CD1c-positive myeloid dendritic cell (primary cell): Measurements from ENCODE around the gene CDH4.

Experiments
- DNase-seq: peaks from one replicate; pipeline ENCODE4 v3.0.0-alpha.2; 2016; ENCODE audit errors: extremely low spot score

CDH4 gene

DNA sequence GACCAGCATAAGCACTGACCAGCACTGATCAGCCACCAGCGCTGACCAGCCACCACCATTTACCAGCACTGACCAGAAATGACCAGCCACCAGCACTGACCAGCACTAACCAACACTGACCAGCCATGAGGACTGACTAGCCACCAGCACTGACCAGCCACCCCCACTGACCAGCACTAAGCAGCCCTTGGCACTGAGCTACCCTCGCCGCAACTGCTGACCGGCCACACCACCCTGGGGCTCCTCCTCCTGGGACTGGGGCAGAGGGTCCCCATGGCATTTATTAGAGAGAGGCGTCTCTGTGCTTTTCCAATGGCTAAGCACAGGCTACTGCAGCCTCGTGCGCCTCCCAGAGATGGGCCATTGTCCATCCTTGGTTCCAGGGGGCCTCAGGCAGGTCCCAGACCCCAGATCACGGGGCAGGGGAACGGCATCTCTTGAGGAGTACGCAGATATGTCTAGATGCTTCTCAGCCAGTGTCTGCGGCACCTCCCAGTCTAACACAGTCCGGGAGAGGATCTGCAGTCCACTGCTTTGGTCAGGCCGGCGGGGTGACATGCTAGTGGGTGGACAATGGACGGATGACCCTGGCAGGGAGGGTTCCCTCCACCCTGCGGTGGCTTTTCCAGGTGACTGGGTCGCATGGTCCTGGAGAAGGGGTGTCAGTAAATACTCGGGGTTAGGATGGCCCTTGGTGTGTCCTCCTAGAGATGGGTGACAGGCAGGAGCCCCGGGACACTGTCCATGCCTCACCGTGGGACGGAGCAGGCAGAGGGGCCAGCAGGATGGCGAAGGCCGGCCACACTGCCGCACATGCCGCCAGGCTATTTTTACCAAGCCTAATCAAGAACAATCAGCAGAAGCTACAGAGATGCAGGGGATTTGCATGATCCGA lies 645.6 kb downstream of the CDH4 start:
- no peak for DNase-seq

GRCh38 chr20:61898405-61898804 lies 646.3 kb downstream of the CDH4 start:
- no peak for DNase-seq

DNA sequence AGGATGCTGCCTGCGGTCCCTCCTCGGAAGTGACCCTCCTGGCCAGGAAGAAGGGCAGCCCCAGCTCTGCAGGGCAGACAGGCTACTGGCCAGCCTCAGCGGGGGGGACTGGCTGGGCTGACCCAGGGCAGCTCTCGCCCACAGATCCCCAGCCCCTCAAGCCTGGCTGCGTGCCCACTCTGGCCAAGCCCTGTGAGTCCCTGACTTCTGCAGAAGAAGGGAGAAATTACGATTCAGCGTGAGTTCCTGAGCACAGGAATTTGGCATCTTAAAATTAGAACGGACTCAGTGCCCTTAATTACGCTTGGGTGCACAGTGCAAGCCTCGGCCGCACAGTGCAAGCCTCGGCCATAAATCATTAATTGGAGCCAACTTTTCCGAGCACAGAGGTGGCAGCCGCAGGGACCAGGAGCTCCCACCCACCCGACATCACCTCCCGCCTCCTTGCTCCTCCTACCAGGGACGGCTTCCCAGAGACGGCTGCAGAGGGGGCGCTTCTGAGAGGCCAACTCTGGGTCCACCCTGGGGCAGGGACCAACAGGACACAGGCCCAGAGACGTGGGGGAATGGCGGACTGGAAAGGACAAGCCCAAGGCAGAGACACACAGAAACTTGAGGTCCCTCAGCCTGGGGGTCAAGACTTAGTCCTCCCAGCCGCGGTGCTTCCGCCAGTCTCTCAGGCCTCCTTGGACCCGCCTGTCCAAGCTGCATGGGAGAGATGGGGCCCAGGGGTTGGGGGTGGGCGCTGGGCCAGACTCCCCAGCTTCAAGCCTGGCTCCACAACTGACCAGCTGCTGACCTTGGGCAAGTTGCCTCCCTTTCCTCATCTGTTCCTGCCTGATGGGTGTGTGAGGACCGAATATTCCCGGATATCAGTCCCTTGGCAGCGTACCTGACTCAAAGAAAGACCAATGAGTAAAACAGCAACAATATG lies 648.2 kb downstream of the CDH4 start:
- no peak for DNase-seq

- no peak for DNase-seq
Observed at GRCh38 chr20:61900945-61901293, 648.9 kb downstream of the CDH4 start.

DNA sequence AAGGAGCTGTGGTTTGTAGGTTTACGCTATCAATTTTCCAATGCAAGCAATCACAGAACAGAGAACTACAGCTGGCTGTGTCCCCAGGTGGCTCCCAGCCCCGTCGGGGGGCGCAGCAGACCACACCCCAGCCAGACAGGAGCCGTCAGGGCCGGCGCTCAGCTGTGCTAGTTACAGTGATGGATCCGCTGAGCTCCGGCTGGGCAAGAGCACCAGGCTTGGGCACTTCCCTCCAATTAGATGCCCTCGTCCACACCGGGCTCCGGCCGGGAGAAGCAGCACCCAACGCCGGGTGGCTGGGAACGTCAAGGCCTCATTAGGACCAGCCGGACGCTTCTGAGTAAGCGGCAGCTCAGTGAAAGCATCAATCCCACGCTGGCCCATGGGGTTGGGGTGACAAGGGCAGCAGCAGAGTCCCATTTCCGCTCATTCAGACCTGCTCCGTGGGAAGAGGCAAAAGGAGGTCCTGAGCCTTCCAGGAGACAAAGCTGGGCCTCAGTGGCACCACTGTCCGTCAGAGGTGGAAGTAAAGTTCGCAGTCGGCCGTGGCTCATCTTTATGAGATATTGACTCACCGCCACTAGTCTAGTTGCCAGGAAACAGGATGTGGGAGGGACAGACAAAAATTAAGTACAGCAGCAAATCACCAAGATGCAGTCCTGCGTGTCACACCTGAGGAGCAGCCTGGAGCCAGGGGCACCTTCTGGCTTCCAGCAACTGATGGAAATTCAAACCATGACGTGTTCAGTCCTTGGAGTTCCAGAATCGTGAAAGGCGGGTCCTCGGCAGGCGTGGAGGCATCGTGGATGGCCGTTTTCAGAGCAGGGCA lies 649.5 kb downstream of the CDH4 start:
- no peak for DNase-seq

DNA sequence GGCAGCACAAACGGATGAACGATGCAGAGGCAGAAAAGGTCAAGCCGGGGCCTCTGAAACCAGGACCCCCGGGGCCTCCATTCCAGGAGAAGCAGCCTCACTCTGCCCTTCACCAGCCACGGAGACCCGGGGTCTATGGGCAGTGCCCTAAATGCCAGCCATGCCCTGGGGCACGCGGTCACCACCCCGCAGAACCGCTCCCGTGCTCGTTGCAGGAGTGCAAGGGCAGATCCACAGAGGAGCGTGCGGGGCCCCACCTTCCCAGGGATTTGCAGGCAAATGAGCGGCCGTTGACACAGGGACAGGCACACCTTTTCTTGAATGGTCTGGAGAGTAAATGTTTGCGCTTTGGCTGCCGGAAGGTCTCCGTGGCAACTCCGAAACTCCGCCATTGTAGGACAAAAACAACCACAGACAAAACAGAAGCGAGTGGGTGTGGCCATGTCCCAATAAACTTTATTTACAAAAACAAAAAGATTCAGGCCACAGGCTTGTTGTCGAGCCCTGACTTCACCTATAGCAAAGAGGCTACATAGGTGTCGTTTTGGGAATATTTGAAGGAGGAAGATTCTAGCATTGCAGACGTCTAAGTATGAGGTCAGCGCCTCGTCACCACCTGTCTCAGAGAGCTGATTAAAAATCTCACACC lies 650.3 kb downstream of the CDH4 start:
- DNase-seq, result no peak

DNA sequence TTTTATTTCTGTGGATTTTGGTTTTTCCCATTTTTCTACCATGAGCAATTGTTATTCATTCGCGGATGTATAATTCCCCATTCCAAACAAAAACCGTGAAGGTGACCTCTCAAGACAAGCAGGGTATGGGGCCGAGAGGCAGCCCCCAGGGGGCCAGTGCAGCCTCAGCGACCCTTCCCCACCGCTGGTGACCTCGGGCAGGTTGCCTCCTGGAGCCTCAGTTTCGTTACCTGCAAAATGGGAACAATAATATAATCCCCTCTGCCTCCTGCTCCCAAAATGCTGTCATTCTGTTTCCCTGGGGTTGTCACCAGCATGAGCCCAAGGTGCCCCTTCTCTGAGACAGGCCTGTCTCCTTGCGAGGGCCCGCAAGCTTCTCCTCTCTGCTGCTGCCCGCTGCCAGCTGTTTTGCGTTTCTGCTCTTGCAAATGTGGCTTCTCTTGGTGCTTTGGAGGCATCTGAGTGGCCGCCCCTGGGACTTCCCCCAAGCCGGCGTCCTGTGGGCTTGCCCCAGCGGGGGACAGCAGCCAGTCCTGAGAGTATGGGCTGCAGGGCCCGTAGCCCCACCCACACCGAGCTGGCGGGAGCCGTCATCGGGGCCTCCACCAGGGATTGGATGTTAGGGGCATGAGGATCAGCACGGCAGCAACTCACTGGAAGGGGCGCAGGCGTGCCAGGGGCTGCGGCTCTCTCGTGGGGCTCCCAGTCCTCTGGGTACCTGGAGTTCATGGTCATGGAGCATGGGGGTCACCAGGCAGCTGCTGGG lies 651.7 kb downstream of the CDH4 start:
- DNase-seq, result no peak

DNA sequence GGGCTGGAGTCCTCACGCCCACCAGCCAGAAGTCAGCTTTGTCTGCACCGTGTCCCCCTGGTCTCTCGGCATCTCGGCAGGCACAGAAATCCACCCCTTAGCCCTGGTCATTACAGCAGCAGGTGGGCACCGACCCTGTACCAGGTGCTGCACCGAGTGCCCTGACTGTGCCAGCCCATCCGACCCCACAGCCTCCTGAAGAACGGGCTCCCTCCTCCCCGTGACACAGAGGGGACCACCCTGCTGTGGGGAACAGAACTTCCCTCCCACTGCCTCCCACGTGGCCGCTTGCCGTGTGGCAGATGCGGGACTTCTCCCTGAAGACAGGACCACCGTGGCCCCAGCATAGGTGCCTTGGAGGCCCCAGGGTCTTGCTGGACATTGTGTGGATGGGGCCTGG lies 652.4 kb downstream of the CDH4 start:
- DNase-seq, result no peak

DNA sequence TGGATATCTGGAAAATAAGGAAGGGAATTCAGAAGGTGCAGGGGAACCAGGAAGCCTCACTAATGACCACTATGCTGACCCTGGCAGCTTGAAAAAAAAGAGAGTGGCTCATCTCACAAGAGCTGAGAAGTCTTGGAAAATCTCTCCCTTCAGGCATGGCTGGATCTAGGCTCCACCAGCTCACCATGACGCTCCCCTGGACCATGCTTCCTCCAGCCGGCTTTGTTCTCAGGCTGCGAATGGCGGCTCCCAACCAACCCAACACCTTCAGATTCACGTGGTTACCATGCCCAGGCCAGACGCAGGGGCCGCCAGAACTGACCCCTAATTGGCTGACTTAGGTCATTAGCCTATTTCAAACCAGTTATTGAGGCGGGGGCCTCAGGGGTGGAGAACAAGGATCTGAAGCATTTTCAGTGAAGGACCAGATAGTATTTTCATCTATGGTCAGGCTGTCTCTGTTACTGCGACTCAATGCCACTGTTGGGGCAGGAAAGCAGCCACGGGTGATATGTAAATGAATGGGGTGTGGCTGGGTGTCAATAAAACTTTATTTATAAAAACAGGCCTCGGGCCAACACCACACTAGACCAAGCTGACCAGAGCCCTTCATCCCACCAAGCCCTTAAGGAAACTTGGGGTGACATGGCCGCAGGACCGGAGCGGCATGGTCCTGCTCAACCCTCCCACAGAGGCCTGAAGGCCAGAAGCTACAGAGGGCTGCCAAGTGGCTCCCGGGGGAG lies 653.9 kb downstream of the CDH4 start:
- no peak for DNase-seq

GRCh38 chr20:61907081-61907891 lies 655.2 kb downstream of the CDH4 start:
- DNase-seq, result no peak

- no peak for DNase-seq
Observed at GRCh38 chr20:61908057-61909026, 656.3 kb downstream of the CDH4 start.

GRCh38 chr20:61909028-61909427 lies 657.0 kb downstream of the CDH4 start:
- no peak for DNase-seq

DNA sequence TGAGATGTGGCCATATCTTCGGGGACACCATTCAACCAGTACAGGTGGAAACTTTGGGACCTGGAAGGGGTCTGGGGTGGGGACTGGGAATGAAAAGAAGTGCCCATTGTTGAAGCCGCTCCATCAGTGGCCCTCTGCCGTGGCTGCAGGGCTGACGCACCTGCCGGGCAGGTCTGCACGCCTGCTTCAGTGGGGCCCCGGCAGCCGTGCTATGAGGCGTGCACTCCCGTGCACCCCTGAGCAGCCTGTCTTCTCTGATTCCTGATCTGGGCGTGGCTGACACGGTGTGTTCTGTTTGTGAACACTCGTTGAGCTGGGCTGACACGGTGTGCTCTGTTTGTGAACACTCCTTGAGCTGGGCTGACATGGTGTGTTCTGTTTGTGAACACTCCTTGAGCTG lies 657.8 kb downstream of the CDH4 start:
- no peak for DNase-seq

DNA sequence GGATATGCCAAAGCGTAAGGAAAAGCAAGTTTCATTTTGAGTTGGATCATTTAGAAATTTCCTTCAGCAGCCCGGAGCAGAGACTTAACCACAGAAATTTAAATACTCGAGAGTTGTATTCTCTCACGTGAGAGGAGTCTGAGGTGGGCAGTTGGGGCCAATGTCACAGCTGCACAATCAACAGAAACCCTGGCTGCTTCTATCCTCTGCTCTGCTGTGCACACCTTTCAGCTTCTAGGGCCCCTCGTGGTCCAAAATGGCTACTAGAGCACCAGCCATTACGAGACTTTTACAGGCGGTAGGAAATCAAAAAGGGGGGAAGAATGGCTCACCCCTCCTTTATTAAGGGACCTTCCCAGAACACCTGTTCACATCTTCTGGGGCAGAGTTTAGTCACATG lies 659.8 kb downstream of the CDH4 start:
- DNase-seq, result no peak

- no peak for DNase-seq
Observed at GRCh38 chr20:61912665-61913422, 660.8 kb downstream of the CDH4 start.

DNA sequence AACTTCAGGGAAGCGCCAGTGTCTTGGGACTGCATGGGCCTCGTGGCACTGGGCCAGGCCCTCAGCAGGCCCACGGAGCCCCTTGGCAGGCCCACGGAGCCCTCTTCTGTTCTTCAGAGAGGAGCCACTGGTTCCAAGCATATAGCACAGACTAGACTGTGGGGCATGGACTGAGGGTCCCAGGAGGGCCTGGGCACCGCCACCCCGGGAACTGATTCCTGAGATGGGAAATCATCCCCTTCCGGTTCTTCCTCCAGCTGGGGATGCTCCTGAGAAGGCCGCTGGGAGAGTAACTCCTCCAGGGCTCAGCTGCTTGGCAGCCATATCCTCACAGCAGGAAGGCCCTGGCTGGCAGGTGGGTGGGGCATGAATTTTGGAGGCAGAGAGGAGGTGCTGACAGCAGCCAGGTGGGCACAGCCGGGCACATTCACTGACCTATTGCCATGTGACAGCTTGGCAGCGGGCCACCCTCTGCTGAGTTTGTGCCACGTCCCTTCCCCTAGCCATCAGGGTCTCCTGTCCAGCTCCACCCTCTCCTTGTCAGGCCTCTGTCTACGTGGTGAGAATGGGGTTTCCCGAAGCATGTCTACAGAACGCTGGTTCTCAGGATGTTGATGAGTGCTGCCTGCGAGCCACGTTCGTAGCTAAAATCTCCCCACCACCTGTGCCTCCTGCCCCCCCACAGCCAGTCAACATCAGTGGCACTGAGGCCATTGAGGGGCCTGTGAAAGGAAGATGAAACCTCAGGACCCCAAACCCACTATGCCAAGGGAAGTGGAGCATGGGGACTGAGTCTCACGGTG lies 661.6 kb downstream of the CDH4 start:
- no peak for DNase-seq
